GM23338 (cell line): Measurements from ENCODE around the gene SHISA6. TPM values are rescaled to one million over a fixed set of nuclear protein-coding genes. Genes with fewer than 3 reads are reported as not detected.

ENCODE experiments used
- ATAC-seq: fragments of 200-7000 bp; cut with Tn5 transposase; 3 replicates; pipeline ENCODE4 v1.9.1; 2020
- DNase-seq: peaks from one replicate; pipeline ENCODE4 v3.0.0-alpha.2; 2015; ENCODE audit warnings: low spot score
- H2AFZ ChIP-seq: fragments of 200-600 bp; sonication (generic); 2 replicates; pipeline ENCODE4 v1.8.0; 2016; ENCODE audit warnings: antibody characterized with exemption, mild to moderate bottlenecking, moderate library complexity
- H3F3A ChIP-seq: fragments of 200-600 bp; sonication (generic); replicated peaks from 2 replicates; pipeline ENCODE4 v1.8.0; 2017; ENCODE audit warnings: antibody characterized with exemption, mixed run types, low read depth
- H3K27ac ChIP-seq: fragments of 200-600 bp; sonication (generic); 2 replicates; pipeline ENCODE4 v1.6.1; 2016; ENCODE audit warnings: low read depth
- H3K27me3 ChIP-seq: fragments of 200-600 bp; sonication (generic); 2 replicates; pipeline ENCODE4 v1.8.0; 2016; ENCODE audit warnings: mild to moderate bottlenecking, mixed run types, moderate library complexity; ENCODE audit not compliant: insufficient read depth
- H3K36me3 ChIP-seq: fragments of 200-600 bp; sonication (generic); 2 replicates; pipeline ENCODE4 v1.8.0; 2016; ENCODE audit warnings: mild to moderate bottlenecking; ENCODE audit not compliant: insufficient read depth
- H3K4me1 ChIP-seq: fragments of 200-600 bp; sonication (generic); 2 replicates; pipeline ENCODE4 v1.8.0; 2016; ENCODE audit warnings: mild to moderate bottlenecking, moderate library complexity; ENCODE audit not compliant: insufficient read depth
- H3K4me2 ChIP-seq: fragments of 200-600 bp; sonication (generic); 2 replicates; pipeline ENCODE4 v1.7.1; 2017; ENCODE audit warnings: mixed run types
- H3K4me3 ChIP-seq: fragments of 200-600 bp; sonication (generic); 2 replicates; pipeline ENCODE4 v1.6.1; 2016; ENCODE audit warnings: mixed run types
- H3K79me2 ChIP-seq: fragments of 200-600 bp; sonication (generic); replicated peaks from 2 replicates; pipeline ENCODE4 v1.8.0; 2017; ENCODE audit warnings: mild to moderate bottlenecking; ENCODE audit not compliant: insufficient read depth
- H3K9me2 ChIP-seq: fragments of 200-600 bp; sonication (generic); 2 replicates; pipeline ENCODE4 v1.8.0; 2017; ENCODE audit not compliant: insufficient read depth
- H4K20me1 ChIP-seq: fragments of 200-600 bp; sonication (generic); replicated peaks from 2 replicates; pipeline ENCODE4 v1.8.0; 2017; ENCODE audit warnings: mild to moderate bottlenecking; ENCODE audit not compliant: insufficient read depth
- H3K27ac Mint-ChIP-seq: 2 replicates; pipeline ENCODE4 v1.8.0; 2020; ENCODE audit warnings: inconsistent platforms, mild to moderate bottlenecking, moderate library complexity, mixed read lengths
- H3K27me3 Mint-ChIP-seq: 3 replicates; pipeline ENCODE4 v1.8.0; 2022; ENCODE audit warnings: low read depth, mild to moderate bottlenecking, moderate library complexity, mixed read lengths, inconsistent platforms; ENCODE audit not compliant: insufficient read depth, poor library complexity
- H3K36me3 Mint-ChIP-seq: 3 replicates; pipeline ENCODE4 v1.8.0; 2021; ENCODE audit warnings: low read depth, mild to moderate bottlenecking, inconsistent platforms, moderate library complexity, mixed read lengths
- H3K4me1 Mint-ChIP-seq: 3 replicates; pipeline ENCODE4 v1.8.0; 2020; ENCODE audit warnings: mild to moderate bottlenecking, inconsistent platforms, mixed read lengths
- H3K4me3 Mint-ChIP-seq: 3 replicates; pipeline ENCODE4 v1.8.0; 2021; ENCODE audit warnings: moderate library complexity, mild to moderate bottlenecking, inconsistent platforms, mixed read lengths
- H3K9me3 Mint-ChIP-seq: 3 replicates; pipeline ENCODE4 v1.8.0; 2020; ENCODE audit warnings: moderate library complexity, mild to moderate bottlenecking, inconsistent platforms, mixed read lengths
- CREB1 ChIP-seq: fragments of 250-450 bp; sonication (Bioruptor Pico); IDR thresholded peaks from 2 replicates; pipeline ENCODE4 v1.5.0; 2020; ENCODE audit warnings: low read depth, mild to moderate bottlenecking, moderate library complexity
- EZH2phosphoT487 ChIP-seq: fragments of 200-600 bp; sonication (generic); IDR thresholded peaks from one replicate; pipeline ENCODE4 v1.8.1; 2018; ENCODE audit warnings: antibody characterized with exemption; ENCODE audit not compliant: unreplicated experiment
- NANOG ChIP-seq: IDR thresholded peaks from 2 replicates; pipeline ENCODE4 v1.6.1; 2016; ENCODE audit warnings: antibody characterized with exemption, borderline replicate concordance
- POLR2AphosphoS5 ChIP-seq: IDR thresholded peaks from 2 replicates; pipeline ENCODE4 v1.6.1; 2016; ENCODE audit warnings: antibody characterized with exemption, low read depth
- STAT1 ChIP-seq: IDR thresholded peaks from one replicate; pipeline ENCODE4 v1.6.1; 2016; ENCODE audit warnings: antibody characterized with exemption; ENCODE audit not compliant: unreplicated experiment
- ZNF331 ChIP-seq: fragments of 250-450 bp; sonication (Bioruptor Pico); IDR thresholded peaks from 2 replicates; pipeline ENCODE4 v1.5.0; 2020; ENCODE audit warnings: low read depth, mild to moderate bottlenecking, moderate library complexity
- polyA plus RNA-seq: library from polyadenylated mRNA; unstranded; fragments of >200 nt; fragmentation: Nextera tagmentation; extraction: Ambion mirVana; gene quantifications from 2 replicates; pipeline ENCODE4 v1.2.1, GENCODE V29; 2016
- total RNA-seq: library from RNA; depleted of rRNA; stranded (reverse); fragments of >200 nt; shearing (Covaris generic); gene quantifications from 2 replicates; pipeline ENCODE4 v1.2.3, GENCODE V29; 2014
- TF ChIP-seq, protein P1 (sequence below): IDR thresholded peaks from one replicate; pipeline ENCODE4 v1.6.1; 2018; ENCODE audit warnings: antibody characterized with exemption; ENCODE audit not compliant: unreplicated experiment
- TF ChIP-seq, protein P2 (sequence below): IDR thresholded peaks from 2 replicates; pipeline ENCODE4 v1.6.1; 2016; ENCODE audit warnings: antibody characterized with exemption
- TF ChIP-seq, protein P3 (sequence below): fragments of 250-450 bp; sonication (Bioruptor Pico); IDR thresholded peaks from 2 replicates; pipeline ENCODE4 v1.5.0; 2020; ENCODE audit warnings: mild to moderate bottlenecking, moderate library complexity

Gene SHISA6
- total and polyA plus RNA-seq, 2 experiments from 2014 or later: 0.52 TPM; not detected in 1

DNA sequence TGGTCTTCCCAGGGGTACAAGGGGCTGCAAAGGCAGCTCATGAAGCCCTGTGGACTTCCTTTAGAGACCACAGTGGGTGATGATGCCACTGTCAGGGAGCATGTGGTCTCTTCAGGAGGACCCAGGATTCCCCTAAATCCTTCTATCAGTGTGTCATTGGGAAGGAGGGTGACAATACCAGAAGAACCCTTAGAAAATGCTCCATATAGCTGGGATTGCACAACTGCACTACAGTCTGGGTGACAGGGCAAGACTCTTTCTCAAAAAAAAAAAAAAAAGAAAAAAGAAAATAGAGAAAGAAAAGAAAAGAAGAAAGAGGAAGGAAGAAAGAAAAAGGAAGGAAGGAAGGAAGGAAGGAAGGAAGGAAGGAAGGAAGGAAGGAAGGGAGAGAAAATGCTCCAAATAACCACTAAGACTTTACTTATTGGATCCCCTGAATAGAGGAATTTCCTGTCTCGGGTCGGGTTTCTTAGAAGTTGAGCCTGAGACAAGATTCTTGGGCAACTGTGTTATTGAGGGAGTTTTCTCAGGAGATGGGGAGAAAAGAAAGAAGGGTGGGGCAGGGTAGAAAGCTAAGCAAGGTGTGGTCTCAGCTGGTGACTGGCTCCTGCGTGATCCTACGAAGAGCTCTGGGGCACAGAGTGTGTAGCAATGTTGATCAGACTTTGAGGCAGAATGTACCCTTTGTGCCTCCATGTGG lies 274.1 kb downstream of the SHISA6 start (continued):
- TF ChIP-seq, protein P1, sequence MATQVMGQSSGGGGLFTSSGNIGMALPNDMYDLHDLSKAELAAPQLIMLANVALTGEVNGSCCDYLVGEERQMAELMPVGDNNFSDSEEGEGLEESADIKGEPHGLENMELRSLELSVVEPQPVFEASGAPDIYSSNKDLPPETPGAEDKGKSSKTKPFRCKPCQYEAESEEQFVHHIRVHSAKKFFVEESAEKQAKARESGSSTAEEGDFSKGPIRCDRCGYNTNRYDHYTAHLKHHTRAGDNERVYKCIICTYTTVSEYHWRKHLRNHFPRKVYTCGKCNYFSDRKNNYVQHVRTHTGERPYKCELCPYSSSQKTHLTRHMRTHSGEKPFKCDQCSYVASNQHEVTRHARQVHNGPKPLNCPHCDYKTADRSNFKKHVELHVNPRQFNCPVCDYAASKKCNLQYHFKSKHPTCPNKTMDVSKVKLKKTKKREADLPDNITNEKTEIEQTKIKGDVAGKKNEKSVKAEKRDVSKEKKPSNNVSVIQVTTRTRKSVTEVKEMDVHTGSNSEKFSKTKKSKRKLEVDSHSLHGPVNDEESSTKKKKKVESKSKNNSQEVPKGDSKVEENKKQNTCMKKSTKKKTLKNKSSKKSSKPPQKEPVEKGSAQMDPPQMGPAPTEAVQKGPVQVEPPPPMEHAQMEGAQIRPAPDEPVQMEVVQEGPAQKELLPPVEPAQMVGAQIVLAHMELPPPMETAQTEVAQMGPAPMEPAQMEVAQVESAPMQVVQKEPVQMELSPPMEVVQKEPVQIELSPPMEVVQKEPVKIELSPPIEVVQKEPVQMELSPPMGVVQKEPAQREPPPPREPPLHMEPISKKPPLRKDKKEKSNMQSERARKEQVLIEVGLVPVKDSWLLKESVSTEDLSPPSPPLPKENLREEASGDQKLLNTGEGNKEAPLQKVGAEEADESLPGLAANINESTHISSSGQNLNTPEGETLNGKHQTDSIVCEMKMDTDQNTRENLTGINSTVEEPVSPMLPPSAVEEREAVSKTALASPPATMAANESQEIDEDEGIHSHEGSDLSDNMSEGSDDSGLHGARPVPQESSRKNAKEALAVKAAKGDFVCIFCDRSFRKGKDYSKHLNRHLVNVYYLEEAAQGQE: no peak
- TF ChIP-seq STAT1 (no peak), CREB1 (CRISPR knock-in tag) (no peak), ZNF331 (CRISPR knock-in tag) (no peak), NANOG (no peak), EZH2phosphoT487 (no peak)
- TF ChIP-seq, protein P2, sequence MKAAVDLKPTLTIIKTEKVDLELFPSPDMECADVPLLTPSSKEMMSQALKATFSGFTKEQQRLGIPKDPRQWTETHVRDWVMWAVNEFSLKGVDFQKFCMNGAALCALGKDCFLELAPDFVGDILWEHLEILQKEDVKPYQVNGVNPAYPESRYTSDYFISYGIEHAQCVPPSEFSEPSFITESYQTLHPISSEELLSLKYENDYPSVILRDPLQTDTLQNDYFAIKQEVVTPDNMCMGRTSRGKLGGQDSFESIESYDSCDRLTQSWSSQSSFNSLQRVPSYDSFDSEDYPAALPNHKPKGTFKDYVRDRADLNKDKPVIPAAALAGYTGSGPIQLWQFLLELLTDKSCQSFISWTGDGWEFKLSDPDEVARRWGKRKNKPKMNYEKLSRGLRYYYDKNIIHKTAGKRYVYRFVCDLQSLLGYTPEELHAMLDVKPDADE: no peak

DNA sequence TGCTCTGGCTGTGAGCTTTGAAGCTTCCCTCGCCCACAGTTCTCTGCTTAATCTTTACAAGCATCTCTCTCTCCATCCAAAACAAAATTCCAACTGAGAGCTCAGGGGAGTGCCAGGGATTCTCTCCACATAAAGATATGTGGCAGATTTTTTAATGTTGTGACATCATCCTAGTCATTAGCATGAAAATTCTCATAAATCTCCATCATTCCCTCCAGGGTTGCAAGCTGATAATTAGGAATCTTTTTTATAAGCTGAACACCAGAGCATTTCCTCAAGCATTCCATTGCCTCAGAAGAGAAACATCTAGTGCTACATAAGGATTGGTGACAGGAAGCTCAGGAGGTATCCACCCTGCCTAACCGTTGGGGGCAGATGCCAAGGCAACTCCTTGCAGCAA lies 274.9 kb downstream of the SHISA6 start:
- Histone ChIP-seq H3K36me3 (no peaks in the 10 kb centered on the region; the same call in 1 of the 2 replicates), H4K20me1 (no peaks in the 10 kb centered on the region), H3K79me2 (no peaks in the 10 kb centered on the region), H3K4me1 (no peaks in the 10 kb centered on the region), H3F3A (no peaks in the 10 kb centered on the region), H2AFZ (no peak overlapping the region), H3K4me2 (no peak overlapping the region), H3K9me2 (no peaks in the 10 kb centered on the region), H3K4me3 (no peak overlapping the region), H3K27me3 (0 out of 2 replicates have a peak, but pooled peaks cover 3% of the 10 kb centered on the region), H3K27ac (no peak overlapping the region)
- Mint-ChIP-seq H3K9me3 (peaks cover 17% of the 10 kb centered on the region), H3K4me1 (no peaks in the 10 kb centered on the region), H3K27ac (no peak overlapping the region), H3K27me3 (peaks cover 4% of the 10 kb centered on the region), H3K36me3 (peaks cover 34% of the 10 kb centered on the region; the same call in 2 of the 3 replicates), H3K4me3 (no peak overlapping the region)
- TF ChIP-seq POLR2AphosphoS5 (no peak), ZNF331 (CRISPR knock-in tag) (no peak), CREB1 (CRISPR knock-in tag) (no peak)
- TF ChIP-seq, protein P3, sequence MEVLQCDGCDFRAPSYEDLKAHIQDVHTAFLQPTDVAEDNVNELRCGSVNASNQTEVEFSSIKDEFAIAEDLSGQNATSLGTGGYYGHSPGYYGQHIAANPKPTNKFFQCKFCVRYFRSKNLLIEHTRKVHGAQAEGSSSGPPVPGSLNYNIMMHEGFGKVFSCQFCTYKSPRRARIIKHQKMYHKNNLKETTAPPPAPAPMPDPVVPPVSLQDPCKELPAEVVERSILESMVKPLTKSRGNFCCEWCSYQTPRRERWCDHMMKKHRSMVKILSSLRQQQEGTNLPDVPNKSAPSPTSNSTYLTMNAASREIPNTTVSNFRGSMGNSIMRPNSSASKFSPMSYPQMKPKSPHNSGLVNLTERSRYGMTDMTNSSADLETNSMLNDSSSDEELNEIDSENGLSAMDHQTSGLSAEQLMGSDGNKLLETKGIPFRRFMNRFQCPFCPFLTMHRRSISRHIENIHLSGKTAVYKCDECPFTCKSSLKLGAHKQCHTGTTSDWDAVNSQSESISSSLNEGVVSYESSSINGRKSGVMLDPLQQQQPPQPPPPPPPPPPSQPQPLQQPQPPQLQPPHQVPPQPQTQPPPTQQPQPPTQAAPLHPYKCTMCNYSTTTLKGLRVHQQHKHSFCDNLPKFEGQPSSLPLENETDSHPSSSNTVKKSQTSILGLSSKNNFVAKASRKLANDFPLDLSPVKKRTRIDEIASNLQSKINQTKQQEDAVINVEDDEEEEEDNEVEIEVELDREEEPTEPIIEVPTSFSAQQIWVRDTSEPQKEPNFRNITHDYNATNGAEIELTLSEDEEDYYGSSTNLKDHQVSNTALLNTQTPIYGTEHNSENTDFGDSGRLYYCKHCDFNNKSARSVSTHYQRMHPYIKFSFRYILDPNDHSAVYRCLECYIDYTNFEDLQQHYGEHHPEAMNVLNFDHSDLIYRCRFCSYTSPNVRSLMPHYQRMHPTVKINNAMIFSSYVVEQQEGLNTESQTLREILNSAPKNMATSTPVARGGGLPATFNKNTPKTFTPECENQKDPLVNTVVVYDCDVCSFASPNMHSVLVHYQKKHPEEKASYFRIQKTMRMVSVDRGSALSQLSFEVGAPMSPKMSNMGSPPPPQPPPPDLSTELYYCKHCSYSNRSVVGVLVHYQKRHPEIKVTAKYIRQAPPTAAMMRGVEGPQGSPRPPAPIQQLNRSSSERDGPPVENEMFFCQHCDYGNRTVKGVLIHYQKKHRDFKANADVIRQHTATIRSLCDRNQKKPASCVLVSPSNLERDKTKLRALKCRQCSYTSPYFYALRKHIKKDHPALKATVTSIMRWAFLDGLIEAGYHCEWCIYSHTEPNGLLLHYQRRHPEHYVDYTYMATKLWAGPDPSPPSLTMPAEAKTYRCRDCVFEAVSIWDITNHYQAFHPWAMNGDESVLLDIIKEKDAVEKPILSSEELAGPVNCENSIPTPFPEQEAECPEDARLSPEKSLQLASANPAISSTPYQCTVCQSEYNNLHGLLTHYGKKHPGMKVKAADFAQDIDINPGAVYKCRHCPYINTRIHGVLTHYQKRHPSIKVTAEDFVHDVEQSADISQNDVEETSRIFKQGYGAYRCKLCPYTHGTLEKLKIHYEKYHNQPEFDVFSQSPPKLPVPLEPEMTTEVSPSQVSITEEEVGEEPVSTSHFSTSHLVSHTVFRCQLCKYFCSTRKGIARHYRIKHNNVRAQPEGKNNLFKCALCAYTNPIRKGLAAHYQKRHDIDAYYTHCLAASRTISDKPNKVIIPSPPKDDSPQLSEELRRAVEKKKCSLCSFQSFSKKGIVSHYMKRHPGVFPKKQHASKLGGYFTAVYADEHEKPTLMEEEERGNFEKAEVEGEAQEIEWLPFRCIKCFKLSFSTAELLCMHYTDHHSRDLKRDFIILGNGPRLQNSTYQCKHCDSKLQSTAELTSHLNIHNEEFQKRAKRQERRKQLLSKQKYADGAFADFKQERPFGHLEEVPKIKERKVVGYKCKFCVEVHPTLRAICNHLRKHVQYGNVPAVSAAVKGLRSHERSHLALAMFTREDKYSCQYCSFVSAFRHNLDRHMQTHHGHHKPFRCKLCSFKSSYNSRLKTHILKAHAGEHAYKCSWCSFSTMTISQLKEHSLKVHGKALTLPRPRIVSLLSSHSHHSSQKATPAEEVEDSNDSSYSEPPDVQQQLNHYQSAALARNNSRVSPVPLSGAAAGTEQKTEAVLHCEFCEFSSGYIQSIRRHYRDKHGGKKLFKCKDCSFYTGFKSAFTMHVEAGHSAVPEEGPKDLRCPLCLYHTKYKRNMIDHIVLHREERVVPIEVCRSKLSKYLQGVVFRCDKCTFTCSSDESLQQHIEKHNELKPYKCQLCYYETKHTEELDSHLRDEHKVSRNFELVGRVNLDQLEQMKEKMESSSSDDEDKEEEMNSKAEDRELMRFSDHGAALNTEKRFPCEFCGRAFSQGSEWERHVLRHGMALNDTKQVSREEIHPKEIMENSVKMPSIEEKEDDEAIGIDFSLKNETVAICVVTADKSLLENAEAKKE (CRISPR knock-in tag): no peak
- TF ChIP-seq, protein P1: no peak
- no peak for DNase-seq
- no peak for ATAC-seq
